Measurements from ENCODE around the gene SH3BP4. TPM values are rescaled to one million over a fixed set of nuclear protein-coding genes. Genes with fewer than 3 reads are reported as not detected.
A peak's percentile ranks its signal among the peaks of the same experiment; 100 is the strongest.

SH3BP4 gene
- total RNA-seq, 1 donor: 115 TPM

- no peak overlapping the region for H3K4me3 ChIP-seq (ENCODE audit: low read depth, low read length)
- no peak for TF ChIP-seq CTCF (IDR thresholded peaks at IDR 0.05; ENCODE audit: insufficient read depth, low read depth, low read length)
- DNase-seq (ENCODE audit: low read depth): no peak
Observed at GRCh38 chr2:234940527-234940926, 11.3 kb upstream of the SH3BP4 start.

GRCh38 chr2:234945339-234945873 lies 6.4 kb upstream of the SH3BP4 start:
- TF ChIP-seq CTCF (IDR thresholded peaks at IDR 0.05; ENCODE audit: insufficient read depth, low read depth, low read length): no peak
- DNase-seq (ENCODE audit: low read depth): peak; percentile 35
- no peak overlapping the region for H3K4me3 ChIP-seq (ENCODE audit: low read depth, low read length)

GRCh38 chr2:234947556-234947955 lies 4.3 kb upstream of the SH3BP4 start:
- no peak for DNase-seq (ENCODE audit: low read depth)
- H3K4me3 ChIP-seq (ENCODE audit: low read depth, low read length): no peak overlapping the region
- no peak for TF ChIP-seq CTCF (IDR thresholded peaks at IDR 0.05; ENCODE audit: insufficient read depth, low read depth, low read length)

GRCh38 chr2:234949762-234950434 lies 1.9 kb upstream of the SH3BP4 start:
- DNase-seq (ENCODE audit: low read depth): peak; percentile 100
- no peak for TF ChIP-seq CTCF (IDR thresholded peaks at IDR 0.05; ENCODE audit: insufficient read depth, low read depth, low read length)
- H3K4me3 ChIP-seq (ENCODE audit: low read depth, low read length): no peak overlapping the region

GRCh38 chr2:234950435-234950729 lies 1.4 kb upstream of the SH3BP4 start:
- DNase-seq (ENCODE audit: low read depth): no peak
- H3K4me3 ChIP-seq (ENCODE audit: low read depth, low read length): no peak overlapping the region
- no peak for TF ChIP-seq CTCF (IDR thresholded peaks at IDR 0.05; ENCODE audit: insufficient read depth, low read depth, low read length)

- peak overlapping the region; percentile 67 for H3K4me3 ChIP-seq (ENCODE audit: low read depth, low read length)
- peak; percentile 57 for DNase-seq (ENCODE audit: low read depth)
- TF ChIP-seq CTCF (IDR thresholded peaks at IDR 0.05; ENCODE audit: insufficient read depth, low read depth, low read length): no peak
Observed at GRCh38 chr2:234950730-234951663, 820 bp upstream of the SH3BP4 start.

Data from fibroblast of villous mesenchyme (primary cell).